Measurements from ENCODE around the gene NFIX. TPM values are rescaled to one million over a fixed set of nuclear protein-coding genes. Genes with fewer than 3 reads are reported as not detected.

Gene NFIX
- total and polyA plus RNA-seq, 2 of the 13 experiments (the other 11 are each of a cell fraction or from before 2014, with no cell fraction given) = 3.4 to 5.4 TPM

DNA sequence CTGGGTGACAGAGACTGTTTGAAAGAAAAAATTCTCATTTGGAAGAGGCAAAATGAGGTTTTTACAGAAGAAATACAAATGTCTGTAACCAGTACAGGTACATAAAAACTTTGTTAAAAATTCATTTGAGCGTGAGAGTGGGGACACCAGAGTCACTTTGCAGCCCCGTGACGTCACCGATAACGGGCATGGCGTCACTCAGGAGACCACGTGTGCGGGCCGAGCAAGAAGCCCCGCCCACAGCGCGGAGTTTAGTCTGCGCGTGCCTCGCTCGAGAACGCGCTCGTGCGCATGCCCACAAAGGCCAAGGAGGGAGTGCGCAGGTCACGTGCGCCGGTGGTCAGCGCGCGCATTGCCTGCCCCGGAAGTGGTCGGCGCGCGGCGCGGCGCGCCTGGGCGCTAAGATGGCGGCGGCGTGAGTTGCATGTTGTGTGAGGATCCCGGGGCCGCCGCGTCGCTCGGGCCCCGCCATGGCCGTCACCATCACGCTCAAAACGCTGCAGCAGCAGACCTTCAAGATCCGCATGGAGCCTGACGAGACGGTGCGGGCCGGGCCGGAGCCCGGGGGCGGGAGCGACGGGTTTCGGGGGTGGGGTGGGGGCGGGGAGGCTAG is 49.7 kb upstream of the NFIX start, which contains the start of gene RAD23A (continued):
- TF ChIP-seq, protein P1, sequence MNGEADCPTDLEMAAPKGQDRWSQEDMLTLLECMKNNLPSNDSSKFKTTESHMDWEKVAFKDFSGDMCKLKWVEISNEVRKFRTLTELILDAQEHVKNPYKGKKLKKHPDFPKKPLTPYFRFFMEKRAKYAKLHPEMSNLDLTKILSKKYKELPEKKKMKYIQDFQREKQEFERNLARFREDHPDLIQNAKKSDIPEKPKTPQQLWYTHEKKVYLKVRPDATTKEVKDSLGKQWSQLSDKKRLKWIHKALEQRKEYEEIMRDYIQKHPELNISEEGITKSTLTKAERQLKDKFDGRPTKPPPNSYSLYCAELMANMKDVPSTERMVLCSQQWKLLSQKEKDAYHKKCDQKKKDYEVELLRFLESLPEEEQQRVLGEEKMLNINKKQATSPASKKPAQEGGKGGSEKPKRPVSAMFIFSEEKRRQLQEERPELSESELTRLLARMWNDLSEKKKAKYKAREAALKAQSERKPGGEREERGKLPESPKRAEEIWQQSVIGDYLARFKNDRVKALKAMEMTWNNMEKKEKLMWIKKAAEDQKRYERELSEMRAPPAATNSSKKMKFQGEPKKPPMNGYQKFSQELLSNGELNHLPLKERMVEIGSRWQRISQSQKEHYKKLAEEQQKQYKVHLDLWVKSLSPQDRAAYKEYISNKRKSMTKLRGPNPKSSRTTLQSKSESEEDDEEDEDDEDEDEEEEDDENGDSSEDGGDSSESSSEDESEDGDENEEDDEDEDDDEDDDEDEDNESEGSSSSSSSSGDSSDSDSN (CRISPR knock-in tag; IDR thresholded peaks at IDR 0.05) = 0 out of 2 replicates have a peak, but pooled peaks have one; percentile 39
- peak; percentile 99 for TF ChIP-seq RBFOX2 (IDR thresholded peaks at IDR 0.05; ENCODE audit: low read depth, low read length)
- TF ChIP-seq ISL2 (CRISPR knock-in tag; IDR thresholded peaks at IDR 0.05) = peak; percentile 75
- peak; percentile 64 for TF ChIP-seq POLR2AphosphoS5 (IDR thresholded peaks at IDR 0.05; ENCODE audit: low read depth, low read length)
- TF ChIP-seq, protein P2, sequence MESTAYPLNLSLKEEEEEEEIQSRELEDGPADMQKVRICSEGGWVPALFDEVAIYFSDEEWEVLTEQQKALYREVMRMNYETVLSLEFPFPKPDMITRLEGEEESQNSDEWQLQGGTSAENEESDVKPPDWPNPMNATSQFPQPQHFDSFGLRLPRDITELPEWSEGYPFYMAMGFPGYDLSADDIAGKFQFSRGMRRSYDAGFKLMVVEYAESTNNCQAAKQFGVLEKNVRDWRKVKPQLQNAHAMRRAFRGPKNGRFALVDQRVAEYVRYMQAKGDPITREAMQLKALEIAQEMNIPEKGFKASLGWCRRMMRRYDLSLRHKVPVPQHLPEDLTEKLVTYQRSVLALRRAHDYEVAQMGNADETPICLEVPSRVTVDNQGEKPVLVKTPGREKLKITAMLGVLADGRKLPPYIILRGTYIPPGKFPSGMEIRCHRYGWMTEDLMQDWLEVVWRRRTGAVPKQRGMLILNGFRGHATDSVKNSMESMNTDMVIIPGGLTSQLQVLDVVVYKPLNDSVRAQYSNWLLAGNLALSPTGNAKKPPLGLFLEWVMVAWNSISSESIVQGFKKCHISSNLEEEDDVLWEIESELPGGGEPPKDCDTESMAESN (CRISPR knock-in tag; conservative IDR thresholded peaks at IDR 0.05) = peak; percentile 95
- TF ChIP-seq NFYC (CRISPR knock-in tag; IDR thresholded peaks at IDR 0.05) = peak; percentile 64; the same call in 1 of the 2 replicates
- peak; percentile 90 for TF ChIP-seq SALL2 (CRISPR knock-in tag; IDR thresholded peaks at IDR 0.05)
- peak; percentile 69 for TF ChIP-seq ASH2L (IDR thresholded peaks at IDR 0.05; ENCODE audit: insufficient read length, low read depth, low read length)
- TF ChIP-seq, protein P3, sequence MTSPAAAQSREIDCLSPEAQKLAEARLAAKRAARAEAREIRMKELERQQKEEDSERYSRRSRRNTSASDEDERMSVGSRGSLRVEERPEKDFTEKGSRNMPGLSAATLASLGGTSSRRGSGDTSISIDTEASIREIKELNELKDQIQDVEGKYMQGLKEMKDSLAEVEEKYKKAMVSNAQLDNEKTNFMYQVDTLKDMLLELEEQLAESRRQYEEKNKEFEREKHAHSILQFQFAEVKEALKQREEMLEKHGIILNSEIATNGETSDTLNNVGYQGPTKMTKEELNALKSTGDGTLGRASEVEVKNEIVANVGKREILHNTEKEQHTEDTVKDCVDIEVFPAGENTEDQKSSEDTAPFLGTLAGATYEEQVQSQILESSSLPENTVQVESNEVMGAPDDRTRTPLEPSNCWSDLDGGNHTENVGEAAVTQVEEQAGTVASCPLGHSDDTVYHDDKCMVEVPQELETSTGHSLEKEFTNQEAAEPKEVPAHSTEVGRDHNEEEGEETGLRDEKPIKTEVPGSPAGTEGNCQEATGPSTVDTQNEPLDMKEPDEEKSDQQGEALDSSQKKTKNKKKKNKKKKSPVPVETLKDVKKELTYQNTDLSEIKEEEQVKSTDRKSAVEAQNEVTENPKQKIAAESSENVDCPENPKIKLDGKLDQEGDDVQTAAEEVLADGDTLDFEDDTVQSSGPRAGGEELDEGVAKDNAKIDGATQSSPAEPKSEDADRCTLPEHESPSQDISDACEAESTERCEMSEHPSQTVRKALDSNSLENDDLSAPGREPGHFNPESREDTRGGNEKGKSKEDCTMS (CRISPR knock-in tag; conservative IDR thresholded peaks at IDR 0.05) = no peak
- TF ChIP-seq FOXM1 (CRISPR knock-in tag; IDR thresholded peaks at IDR 0.05) = no peak
- no peak for TF ChIP-seq RBAK (CRISPR knock-in tag; IDR thresholded peaks at IDR 0.05)
- no peak for TF ChIP-seq ZBTB20 (CRISPR knock-in tag; IDR thresholded peaks at IDR 0.05; ENCODE audit: borderline replicate concordance, low read depth)
- TF ChIP-seq, protein P4, sequence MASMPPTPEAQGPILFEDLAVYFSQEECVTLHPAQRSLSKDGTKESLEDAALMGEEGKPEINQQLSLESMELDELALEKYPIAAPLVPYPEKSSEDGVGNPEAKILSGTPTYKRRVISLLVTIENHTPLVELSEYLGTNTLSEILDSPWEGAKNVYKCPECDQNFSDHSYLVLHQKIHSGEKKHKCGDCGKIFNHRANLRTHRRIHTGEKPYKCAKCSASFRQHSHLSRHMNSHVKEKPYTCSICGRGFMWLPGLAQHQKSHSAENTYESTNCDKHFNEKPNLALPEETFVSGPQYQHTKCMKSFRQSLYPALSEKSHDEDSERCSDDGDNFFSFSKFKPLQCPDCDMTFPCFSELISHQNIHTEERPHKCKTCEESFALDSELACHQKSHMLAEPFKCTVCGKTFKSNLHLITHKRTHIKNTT (CRISPR knock-in tag; IDR thresholded peaks at IDR 0.05) = no peak
- no peak for TF ChIP-seq ZNF234 (CRISPR knock-in tag; conservative IDR thresholded peaks at IDR 0.05)
- TF ChIP-seq, protein P5, sequence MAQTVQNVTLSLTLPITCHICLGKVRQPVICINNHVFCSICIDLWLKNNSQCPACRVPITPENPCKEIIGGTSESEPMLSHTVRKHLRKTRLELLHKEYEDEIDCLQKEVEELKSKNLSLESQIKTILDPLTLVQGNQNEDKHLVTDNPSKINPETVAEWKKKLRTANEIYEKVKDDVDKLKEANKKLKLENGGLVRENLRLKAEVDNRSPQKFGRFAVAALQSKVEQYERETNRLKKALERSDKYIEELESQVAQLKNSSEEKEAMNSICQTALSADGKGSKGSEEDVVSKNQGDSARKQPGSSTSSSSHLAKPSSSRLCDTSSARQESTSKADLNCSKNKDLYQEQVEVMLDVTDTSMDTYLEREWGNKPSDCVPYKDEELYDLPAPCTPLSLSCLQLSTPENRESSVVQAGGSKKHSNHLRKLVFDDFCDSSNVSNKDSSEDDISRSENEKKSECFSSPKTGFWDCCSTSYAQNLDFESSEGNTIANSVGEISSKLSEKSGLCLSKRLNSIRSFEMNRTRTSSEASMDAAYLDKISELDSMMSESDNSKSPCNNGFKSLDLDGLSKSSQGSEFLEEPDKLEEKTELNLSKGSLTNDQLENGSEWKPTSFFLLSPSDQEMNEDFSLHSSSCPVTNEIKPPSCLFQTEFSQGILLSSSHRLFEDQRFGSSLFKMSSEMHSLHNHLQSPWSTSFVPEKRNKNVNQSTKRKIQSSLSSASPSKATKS (CRISPR knock-in tag; IDR thresholded peaks at IDR 0.05) = no peak
- TF ChIP-seq KAT7 (CRISPR knock-in tag; IDR thresholded peaks at IDR 0.05; ENCODE audit: borderline replicate concordance) = peak; percentile 76; the same call in 1 of the 2 replicates
- TF ChIP-seq MAZ (IDR thresholded peaks at IDR 0.05; ENCODE audit: borderline replicate concordance, low read depth, low read length) = 0 out of 2 replicates have a peak, but pooled peaks have one; percentile 39
- TF ChIP-seq MAZ (CRISPR knock-in tag; IDR thresholded peaks at IDR 0.05; ENCODE audit: low read depth) = peak; percentile 90
- peak; percentile 89 for TF ChIP-seq TBX2 (CRISPR knock-in tag; IDR thresholded peaks at IDR 0.05; ENCODE audit: borderline replicate concordance)
- peak; percentile 93 for TF ChIP-seq ARNTL (CRISPR knock-in tag; IDR thresholded peaks at IDR 0.05)
